ENCODE data around the gene UBE2V1. TPM values are rescaled to one million over a fixed set of nuclear protein-coding genes. Genes with fewer than 3 reads are reported as not detected.

The UBE2V1 gene
- total RNA-seq, 2 experiments from 2014 or later = 124 to 137 TPM

GRCh38 chr20:50122763-50123162, 9.8 kb upstream of the UBE2V1 start:
- H3K36me3 Mint-ChIP-seq (ENCODE audit: low read depth) = peaks cover 23% of the 10 kb centered on the region
- no peak overlapping the region for H3K4me3 Mint-ChIP-seq
- no peak for DNase-seq
- H3K4me1 Mint-ChIP-seq (ENCODE audit: low read depth) = peaks cover 3% of the 10 kb centered on the region
- intact Hi-C loops (cut with micrococcal nuclease) = no loop called here
- CTCF ChIA-PET = interaction anchor here (1.0 to 10.2 kb wide), 5 partner anchors 21 to 144 kb away, joined by 3 to 164 read pairs (median 55); partner anchors contain the start of gene PEDS1
- H3K9me3 Mint-ChIP-seq = no peaks in the 10 kb centered on the region
- H3K27ac Mint-ChIP-seq = no peak overlapping the region
- no peaks in the 10 kb centered on the region for H3K27me3 Mint-ChIP-seq (ENCODE audit: low read depth)

- CTCF ChIA-PET = interaction anchor here (1.0 to 10.2 kb wide), 9 partner anchors 8 to 143 kb away, joined by 3 to 164 read pairs (median 6); partner anchors contain the start of gene PEDS1
- Mint-ChIP-seq H3K4me1 (ENCODE audit: low read depth) (peaks cover 5% of the 10 kb centered on the region), H3K27ac (no peak overlapping the region), H3K36me3 (ENCODE audit: low read depth) (peaks cover 17% of the 10 kb centered on the region), H3K4me3 (no peak overlapping the region), H3K27me3 (ENCODE audit: low read depth) (no peaks in the 10 kb centered on the region), H3K9me3 (no peaks in the 10 kb centered on the region)
- intact Hi-C loops (cut with micrococcal nuclease) = loop anchor here (1.0 to 2.0 kb wide), 2 partner anchors 47 to 57 kb away; no protein-coding TSS in a partner anchor
- no peak for DNase-seq
These were observed 8.9 kb upstream of the UBE2V1 start for GRCh38 chr20:50121858-50122271.

GRCh38 chr20:50120935-50121693, 8.2 kb upstream of the UBE2V1 start:
- Mint-ChIP-seq H3K4me1 (ENCODE audit: low read depth) (peaks cover 8% of the 10 kb centered on the region), H3K27ac (no peak overlapping the region), H3K27me3 (ENCODE audit: low read depth) (no peaks in the 10 kb centered on the region), H3K9me3 (no peaks in the 10 kb centered on the region), H3K4me3 (no peak overlapping the region), H3K36me3 (ENCODE audit: low read depth) (peaks cover 15% of the 10 kb centered on the region)
- DNase-seq = peak; percentile 73
- CTCF ChIA-PET = interaction anchor here (0.6 to 10.2 kb wide), 16 partner anchors 8 to 142 kb away, joined by 3 to 164 read pairs (median 4); partner anchors contain the start of gene PEDS1
- intact Hi-C loops (cut with micrococcal nuclease) = loop anchor here (1.0 to 2.0 kb wide), 2 partner anchors 48 to 58 kb away; no protein-coding TSS in a partner anchor

GRCh38 chr20:50118203-50118602, 5.3 kb upstream of the UBE2V1 start:
- H3K27ac Mint-ChIP-seq = no peak overlapping the region
- no peak overlapping the region for H3K4me3 Mint-ChIP-seq
- intact Hi-C loops (cut with micrococcal nuclease) = loop anchor here (10.0 kb wide), 2 partner anchors 447 to 617 kb away; partner anchors contain the start of gene PARD6B
- no peak for DNase-seq
- H3K27me3 Mint-ChIP-seq (ENCODE audit: low read depth) = no peaks in the 10 kb centered on the region
- CTCF ChIA-PET = interaction anchor here (5.8 to 10.2 kb wide), 3 partner anchors 32 to 60 kb away, joined by 55 to 164 read pairs (median 77); partner anchors contain the start of gene PEDS1
- no peaks in the 10 kb centered on the region for H3K9me3 Mint-ChIP-seq
- H3K36me3 Mint-ChIP-seq (ENCODE audit: low read depth) = peaks cover 4% of the 10 kb centered on the region
- peaks cover 29% of the 10 kb centered on the region for H3K4me1 Mint-ChIP-seq (ENCODE audit: low read depth)

GRCh38 chr20:50116368-50116999, 3.5 kb upstream of the UBE2V1 start:
- Mint-ChIP-seq H3K36me3 (ENCODE audit: low read depth) (no peaks in the 10 kb centered on the region), H3K27ac (peak overlapping the region; percentile 86), H3K4me3 (peak overlapping the region; percentile 89), H3K27me3 (ENCODE audit: low read depth) (no peaks in the 10 kb centered on the region), H3K4me1 (ENCODE audit: low read depth) (peaks cover 39% of the 10 kb centered on the region), H3K9me3 (no peaks in the 10 kb centered on the region)
- intact Hi-C loops (cut with micrococcal nuclease) = loop anchor here (1.0 to 10.0 kb wide), 3 partner anchors 37 to 618 kb away; partner anchors contain the start of genes PARD6B and PEDS1
- CTCF ChIA-PET = interaction anchor here (0.5 to 10.2 kb wide), 12 partner anchors 31 to 348 kb away, joined by 3 to 164 read pairs (median 4); partner anchors contain the start of gene PEDS1
- no peak for DNase-seq

GRCh38 chr20:50115591-50116367, 2.8 kb upstream of the UBE2V1 start:
- intact Hi-C loops (cut with micrococcal nuclease) = loop anchor here (1.0 to 10.0 kb wide), 4 partner anchors 32 to 619 kb away; partner anchors contain the start of genes PARD6B and PEDS1
- CTCF ChIA-PET = interaction anchor here (0.5 to 10.2 kb wide), 13 partner anchors 18 to 348 kb away, joined by 3 to 164 read pairs (median 4); partner anchors contain the start of gene PEDS1
- H3K4me1 Mint-ChIP-seq (ENCODE audit: low read depth) = peaks cover 44% of the 10 kb centered on the region

GRCh38 chr20:50115041-50115512, 2.1 kb upstream of the UBE2V1 start:
- Mint-ChIP-seq H3K27ac (peak overlapping the region; percentile 86), H3K4me1 (ENCODE audit: low read depth) (peaks cover 51% of the 10 kb centered on the region), H3K4me3 (peak overlapping the region; percentile 89), H3K36me3 (ENCODE audit: low read depth) (peaks cover 8% of the 10 kb centered on the region), H3K9me3 (no peaks in the 10 kb centered on the region), H3K27me3 (ENCODE audit: low read depth) (no peaks in the 10 kb centered on the region)
- intact Hi-C loops (cut with micrococcal nuclease) = loop anchor here (1.0 to 10.0 kb wide), 3 partner anchors 32 to 620 kb away; partner anchors contain the start of gene PARD6B
- DNase-seq = no peak
- CTCF ChIA-PET = interaction anchor here (0.8 to 10.2 kb wide), 10 partner anchors 19 to 136 kb away, joined by 3 to 164 read pairs (median 8); partner anchors contain the start of gene PEDS1

More at GRCh38 chr20:50115591-50116367, 2.8 kb upstream of the UBE2V1 start:
- Mint-ChIP-seq H3K4me3 (peak overlapping the region; percentile 89), H3K27me3 (ENCODE audit: low read depth) (no peaks in the 10 kb centered on the region), H3K27ac (peak overlapping the region; percentile 86), H3K9me3 (no peaks in the 10 kb centered on the region), H3K36me3 (ENCODE audit: low read depth) (peaks cover 3% of the 10 kb centered on the region)
- DNase-seq = peak; percentile 96

DNA sequence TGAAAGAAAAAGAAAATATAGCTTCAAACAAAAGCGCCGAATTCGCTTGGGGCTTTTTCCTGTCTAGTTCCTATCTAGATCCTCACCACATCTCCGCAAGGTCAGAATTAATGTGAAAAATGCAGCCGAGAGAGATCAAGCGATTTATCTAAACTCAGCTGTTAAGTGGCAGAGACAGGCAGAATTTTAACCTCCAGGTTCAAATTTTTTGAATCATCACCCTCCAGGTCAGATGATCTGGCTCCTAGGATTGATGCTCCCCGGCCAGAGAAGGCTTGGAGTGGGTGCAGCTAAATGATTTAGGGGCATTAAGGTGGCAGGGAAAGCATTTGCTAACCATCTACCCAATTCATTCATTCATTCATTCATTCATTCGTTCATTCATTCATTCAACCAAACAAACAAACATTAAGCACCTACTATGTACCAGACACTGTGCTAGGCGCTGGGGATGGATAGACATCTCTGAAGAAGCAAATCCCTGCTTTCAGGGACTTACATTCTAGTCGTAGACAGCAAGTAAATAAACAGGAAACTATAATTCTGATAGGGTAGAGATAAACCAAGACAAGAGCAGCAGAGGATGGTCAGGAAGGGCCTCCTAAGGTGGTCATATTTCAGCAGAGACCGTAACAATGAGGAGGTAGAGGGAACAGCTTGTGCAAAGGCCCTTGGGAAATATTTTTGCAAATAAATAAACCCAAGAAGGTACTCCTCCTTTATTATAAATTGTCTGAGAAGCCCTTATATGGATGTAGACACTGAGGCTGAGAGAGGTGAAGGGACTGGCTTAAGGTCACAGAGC, 672 bp upstream of the UBE2V1 start:
- Mint-ChIP-seq H3K9me3 (no peaks in the 10 kb centered on the region), H3K4me1 (ENCODE audit: low read depth) (peaks cover 63% of the 10 kb centered on the region), H3K27ac (peak overlapping the region; percentile 94), H3K27me3 (ENCODE audit: low read depth) (no peaks in the 10 kb centered on the region), H3K36me3 (ENCODE audit: low read depth) (peaks cover 19% of the 10 kb centered on the region), H3K4me3 (peak overlapping the region; percentile 89)
- no peak for DNase-seq
- intact Hi-C loops (cut with micrococcal nuclease) = loop anchor here (2.0 to 10.0 kb wide), 4 partner anchors 53 to 621 kb away; partner anchors contain the start of gene PARD6B
- CTCF ChIA-PET = interaction anchor here (0.9 to 2.6 kb wide), 6 partner anchors 15 to 352 kb away, joined by 3 to 10 read pairs (median 6); no protein-coding TSS in a partner anchor

DNA sequence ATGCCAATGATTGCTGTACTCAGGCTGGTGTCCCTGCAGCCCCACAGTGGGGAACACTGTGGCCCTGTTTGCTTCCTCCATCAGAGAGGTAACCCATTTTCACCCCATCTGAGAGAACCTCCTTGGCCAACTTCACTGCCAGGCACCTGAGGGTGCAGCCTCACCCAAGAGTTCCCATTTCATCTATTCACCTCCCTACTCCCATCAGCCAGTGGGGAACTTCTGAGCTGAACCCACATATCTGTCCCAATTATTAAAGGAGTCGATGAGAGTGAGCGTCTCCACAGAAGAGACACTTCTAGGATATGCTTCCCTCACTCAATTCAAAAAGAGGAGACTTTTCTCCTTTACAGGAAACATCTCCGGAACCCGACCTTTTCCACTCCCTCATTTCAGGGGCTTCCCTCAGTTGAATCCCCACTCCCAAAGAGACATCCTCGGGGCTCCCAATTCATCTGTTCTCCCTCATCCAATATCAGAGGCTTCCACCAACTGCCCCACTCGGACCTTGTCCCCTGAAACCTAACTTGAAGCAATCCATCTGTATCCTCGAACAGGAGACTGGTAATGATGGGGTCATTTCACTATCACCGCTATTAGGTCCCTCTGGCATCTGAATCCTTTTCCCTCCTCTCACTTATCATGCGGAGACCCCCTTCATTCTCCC, 988 bp downstream of the UBE2V1 start:
- peaks cover 23% of the 10 kb centered on the region for H3K36me3 Mint-ChIP-seq (ENCODE audit: low read depth)
- no peak for DNase-seq
- CTCF ChIA-PET = interaction anchor here (2.6 kb wide), 1 partner anchor 57 kb away, joined by 10 read pairs; no protein-coding TSS in a partner anchor
- peak overlapping the region; percentile 92 for H3K27ac Mint-ChIP-seq
- no peaks in the 10 kb centered on the region for H3K9me3 Mint-ChIP-seq
- intact Hi-C loops (cut with micrococcal nuclease) = loop anchor here (1.0 to 10.0 kb wide), 6 partner anchors 9 to 623 kb away; partner anchors contain the start of gene PARD6B
- peaks cover 78% of the 10 kb centered on the region for H3K4me1 Mint-ChIP-seq (ENCODE audit: low read depth)
- no peaks in the 10 kb centered on the region for H3K27me3 Mint-ChIP-seq (ENCODE audit: low read depth)
- H3K4me3 Mint-ChIP-seq = peak overlapping the region; percentile 89

Measured in activated naive CD4-positive, alpha-beta T cell treated with anti-CD3 and anti-CD28 coated beads for 36 hours (primary cell).